Uterus (tissue), 2 donors: ENCODE data around the gene NOP56.

Source experiments
- POLR2A ChIP-seq, 2 donors: fragments of 450-650 bp; IDR thresholded peaks; one replicate each; pipeline ENCODE4 v1.6.1; 2016; ENCODE audit warnings: antibody characterized with exemption in 2 of 2, mild to moderate bottlenecking in 1 of 2, moderate library complexity in 1 of 2
- TF ChIP-seq, protein P1 (sequence below), 4 experiments: fragments of 200-600 bp in 2 of 4; fragments of 450-650 bp in 2 of 4; sonication (generic) in 2 of 4; IDR thresholded peaks; one replicate each; pipeline ENCODE4 v1.5.1; 2016 to 2019; ENCODE audit warnings: antibody characterized with exemption in 4 of 4, mild to moderate bottlenecking in 2 of 4, moderate library complexity in 1 of 4

DNA sequence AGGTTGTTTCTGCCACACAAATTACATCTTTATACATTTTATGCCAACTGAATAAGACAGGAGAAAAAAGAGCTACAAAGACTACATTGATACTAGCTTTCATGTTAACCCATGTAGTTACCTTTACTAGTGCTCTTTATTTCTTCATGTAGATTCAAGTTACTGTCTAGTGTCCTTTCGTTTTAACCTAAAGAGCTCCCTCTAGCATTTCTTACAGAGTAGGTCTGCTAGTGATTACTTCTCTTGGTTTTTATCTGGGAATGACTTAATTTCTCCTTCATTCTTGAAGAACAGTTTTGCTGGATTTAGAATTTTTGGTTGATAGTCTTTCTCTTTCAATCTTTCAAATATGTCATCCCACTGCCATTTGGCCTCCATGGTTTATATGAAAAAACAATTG is 21.2 kb upstream of the NOP56 start:
- TF ChIP-seq, protein P1, sequence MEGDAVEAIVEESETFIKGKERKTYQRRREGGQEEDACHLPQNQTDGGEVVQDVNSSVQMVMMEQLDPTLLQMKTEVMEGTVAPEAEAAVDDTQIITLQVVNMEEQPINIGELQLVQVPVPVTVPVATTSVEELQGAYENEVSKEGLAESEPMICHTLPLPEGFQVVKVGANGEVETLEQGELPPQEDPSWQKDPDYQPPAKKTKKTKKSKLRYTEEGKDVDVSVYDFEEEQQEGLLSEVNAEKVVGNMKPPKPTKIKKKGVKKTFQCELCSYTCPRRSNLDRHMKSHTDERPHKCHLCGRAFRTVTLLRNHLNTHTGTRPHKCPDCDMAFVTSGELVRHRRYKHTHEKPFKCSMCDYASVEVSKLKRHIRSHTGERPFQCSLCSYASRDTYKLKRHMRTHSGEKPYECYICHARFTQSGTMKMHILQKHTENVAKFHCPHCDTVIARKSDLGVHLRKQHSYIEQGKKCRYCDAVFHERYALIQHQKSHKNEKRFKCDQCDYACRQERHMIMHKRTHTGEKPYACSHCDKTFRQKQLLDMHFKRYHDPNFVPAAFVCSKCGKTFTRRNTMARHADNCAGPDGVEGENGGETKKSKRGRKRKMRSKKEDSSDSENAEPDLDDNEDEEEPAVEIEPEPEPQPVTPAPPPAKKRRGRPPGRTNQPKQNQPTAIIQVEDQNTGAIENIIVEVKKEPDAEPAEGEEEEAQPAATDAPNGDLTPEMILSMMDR (IDR thresholded peaks at IDR 0.05) = no peak
- TF ChIP-seq POLR2A (IDR thresholded peaks at IDR 0.05) = no peak
